A673 (cell line): ENCODE data around the gene STXBP4.

ENCODE experiments used
- EZH2 ChIP-seq: fragments of 200-600 bp; sonication (generic); IDR thresholded peaks from 2 replicates; pipeline ENCODE4 v1.6.1; 2017; ENCODE audit warnings: borderline replicate concordance, low read depth, mild to moderate bottlenecking, mixed read lengths, antibody characterized with exemption, low read length; ENCODE audit not compliant: poor library complexity, severe bottlenecking
- TF ChIP-seq, protein P1 (sequence below): fragments of 300-800, 200-600 bp; sonication (generic); conservative IDR thresholded peaks from 2 replicates; pipeline ENCODE4 v1.5.1; 2017; ENCODE audit warnings: low read depth, mild to moderate bottlenecking, antibody characterized with exemption, low read length, moderate library complexity, mixed read lengths

DNA sequence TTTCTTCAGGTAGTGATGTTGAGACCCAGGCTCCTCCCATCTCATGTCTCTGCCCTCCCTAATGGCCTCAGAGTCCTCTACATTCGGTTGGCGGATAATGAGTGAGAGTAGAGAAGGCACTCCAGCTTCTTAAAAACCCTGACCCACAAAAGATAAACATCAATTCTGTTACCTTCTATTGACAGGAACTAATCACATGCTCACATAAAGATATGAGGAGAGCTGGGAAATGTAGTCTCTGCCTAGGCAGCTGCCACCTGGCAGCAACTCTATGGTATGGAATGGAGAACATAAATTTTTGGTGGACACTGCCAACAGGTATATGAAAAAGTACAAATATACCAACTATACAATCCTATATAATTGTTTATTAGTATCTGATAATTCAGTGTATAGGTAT lies 185.5 kb downstream of the STXBP4 start:
- TF ChIP-seq, protein P1, sequence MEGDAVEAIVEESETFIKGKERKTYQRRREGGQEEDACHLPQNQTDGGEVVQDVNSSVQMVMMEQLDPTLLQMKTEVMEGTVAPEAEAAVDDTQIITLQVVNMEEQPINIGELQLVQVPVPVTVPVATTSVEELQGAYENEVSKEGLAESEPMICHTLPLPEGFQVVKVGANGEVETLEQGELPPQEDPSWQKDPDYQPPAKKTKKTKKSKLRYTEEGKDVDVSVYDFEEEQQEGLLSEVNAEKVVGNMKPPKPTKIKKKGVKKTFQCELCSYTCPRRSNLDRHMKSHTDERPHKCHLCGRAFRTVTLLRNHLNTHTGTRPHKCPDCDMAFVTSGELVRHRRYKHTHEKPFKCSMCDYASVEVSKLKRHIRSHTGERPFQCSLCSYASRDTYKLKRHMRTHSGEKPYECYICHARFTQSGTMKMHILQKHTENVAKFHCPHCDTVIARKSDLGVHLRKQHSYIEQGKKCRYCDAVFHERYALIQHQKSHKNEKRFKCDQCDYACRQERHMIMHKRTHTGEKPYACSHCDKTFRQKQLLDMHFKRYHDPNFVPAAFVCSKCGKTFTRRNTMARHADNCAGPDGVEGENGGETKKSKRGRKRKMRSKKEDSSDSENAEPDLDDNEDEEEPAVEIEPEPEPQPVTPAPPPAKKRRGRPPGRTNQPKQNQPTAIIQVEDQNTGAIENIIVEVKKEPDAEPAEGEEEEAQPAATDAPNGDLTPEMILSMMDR, result no peak
- no peak for TF ChIP-seq EZH2
